Measurements from ENCODE around the gene PRKCH.

- TF ChIP-seq EZH2 (IDR thresholded peaks at IDR 0.05) = no peak
- TF ChIP-seq POLR2AphosphoS5 (IDR thresholded peaks at IDR 0.05; ENCODE audit: borderline replicate concordance, low read depth, low read length) = no peak
- TF ChIP-seq FOXP2 (optimal IDR thresholded peaks at IDR 0.05; ENCODE audit: control extremely low read depth, extremely low read length, insufficient read depth) = no peak
These were observed 39.6 kb downstream of the PRKCH start for GRCh38 chr14:61360796-61361525.

All from SK-N-MC (cell line).